ENCODE data around the gene NPEPPS. TPM values are rescaled to one million over a fixed set of nuclear protein-coding genes. Genes with fewer than 3 reads are reported as not detected.
A peak's percentile ranks its signal among the peaks of the same experiment; 100 is the strongest.

Gene NPEPPS
- total RNA-seq, 1 experiment from 2014 or later, result 139 TPM

DNA sequence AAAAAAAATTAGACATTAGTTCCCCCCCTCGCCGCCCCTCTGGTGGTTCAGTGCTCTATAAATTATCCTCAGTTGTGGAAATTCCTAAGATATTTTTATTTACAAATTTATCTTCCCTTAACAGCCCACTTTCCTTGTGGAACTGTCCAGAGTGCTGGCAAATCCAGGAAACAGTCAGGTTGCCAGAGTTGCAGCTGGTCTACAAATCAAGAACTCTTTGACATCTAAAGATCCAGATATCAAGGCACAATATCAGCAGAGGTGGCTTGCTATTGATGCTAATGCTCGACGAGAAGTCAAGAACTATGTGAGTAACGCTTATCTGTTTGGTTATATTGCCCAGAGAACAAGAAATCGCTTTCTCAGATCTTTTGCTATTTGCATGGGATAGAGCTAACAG is 121.7 kb downstream of the NPEPPS start:
- no peak for DNase-seq
- H3K4me3 Mint-ChIP-seq (ENCODE audit: unreplicated experiment), result peak overlapping the region; percentile 87
- H3K27me3 Mint-ChIP-seq (ENCODE audit: insufficient read depth, unreplicated experiment), result no peaks in the 10 kb centered on the region
- no peaks in the 10 kb centered on the region for H3K9me3 Mint-ChIP-seq (ENCODE audit: unreplicated experiment)
- Histone ChIP-seq H3K4me3 (ENCODE audit: low read depth, low read length) (no peak overlapping the region), H3K9me3 (no peaks in the 10 kb centered on the region), H3K27me3 (replicated peaks; ENCODE audit: control insufficient read depth, insufficient read depth, low read length) (no peaks in the 10 kb centered on the region), H3K36me3 (ENCODE audit: control insufficient read depth, insufficient read depth, low read length) (peaks cover 17% of the 10 kb centered on the region), H3K4me1 (peaks cover 29% of the 10 kb centered on the region)
- no TSS peak for BruUV-seq (replicated peaks)
- peaks cover 88% of the 10 kb centered on the region for H3K36me3 Mint-ChIP-seq (ENCODE audit: insufficient read depth, unreplicated experiment)
- peaks cover 38% of the 10 kb centered on the region for H3K4me1 Mint-ChIP-seq (ENCODE audit: low read depth, unreplicated experiment)
- CTCF ChIA-PET, result no interaction called here
- TF ChIP-seq CTCF (IDR thresholded peaks at IDR 0.05; ENCODE audit: insufficient read depth in 1 of 2, low read depth in 1 of 2, low read length in 1 of 2, severe bottlenecking in 1 of 2, unreplicated experiment in 1 of 2), result no peak
- no peak overlapping the region for H3K27ac Mint-ChIP-seq (ENCODE audit: unreplicated experiment)
- intact Hi-C loops (cut with micrococcal nuclease; ENCODE audit: unreplicated experiment), result no loop called here
- POLR2A ChIA-PET, result interaction anchor here (0.6 kb wide), 2 partner anchors 18 to 24 kb away, joined by 3 to 4 read pairs; no protein-coding TSS in a partner anchor

- H3K36me3 ChIP-seq (ENCODE audit: control insufficient read depth, insufficient read depth, low read length), result peaks cover 20% of the 10 kb centered on the region
- no peak for TF ChIP-seq CTCF (IDR thresholded peaks at IDR 0.05; ENCODE audit: insufficient read depth in 1 of 2, low read depth in 1 of 2, low read length in 1 of 2, severe bottlenecking in 1 of 2, unreplicated experiment in 1 of 2)
- peaks cover 27% of the 10 kb centered on the region for H3K4me1 ChIP-seq
- ChIA-PET CTCF (interaction anchor here (0.7 kb wide), 1 partner anchor 88 kb away, joined by 6 read pairs; no protein-coding TSS in a partner anchor), POLR2A (interaction anchor here (0.6 kb wide), 2 partner anchors 18 to 23 kb away, joined by 4 read pairs; no protein-coding TSS in a partner anchor)
- peak in 1 of 2 experiments; percentile 20 for DNase-seq
- intact Hi-C loops (cut with micrococcal nuclease; ENCODE audit: unreplicated experiment), result no loop called here
- Mint-ChIP-seq H3K4me3 (ENCODE audit: unreplicated experiment) (peak overlapping the region; percentile 20), H3K9me3 (ENCODE audit: unreplicated experiment) (no peaks in the 10 kb centered on the region), H3K4me1 (ENCODE audit: low read depth, unreplicated experiment) (peaks cover 38% of the 10 kb centered on the region), H3K27me3 (ENCODE audit: insufficient read depth, unreplicated experiment) (no peaks in the 10 kb centered on the region), H3K36me3 (ENCODE audit: insufficient read depth, unreplicated experiment) (peaks cover 97% of the 10 kb centered on the region), H3K27ac (ENCODE audit: unreplicated experiment) (no peak overlapping the region)
- H3K4me3 ChIP-seq (ENCODE audit: low read depth, low read length), result no peak overlapping the region
- BruUV-seq (replicated peaks), result no TSS peak
- H3K9me3 ChIP-seq, result no peaks in the 10 kb centered on the region
- no peaks in the 10 kb centered on the region for H3K27me3 ChIP-seq (replicated peaks; ENCODE audit: control insufficient read depth, insufficient read depth, low read length)
Measured at GRCh38 chr17:47653442-47653841, 122.5 kb downstream of the NPEPPS start.

GRCh38 chr17:47654991-47655390 is 124.1 kb downstream of the NPEPPS start:
- POLR2A ChIA-PET, result interaction anchor here (0.7 kb wide), 1 partner anchor 19 kb away, joined by 3 read pairs; no protein-coding TSS in a partner anchor

More at GRCh38 chr17:47654991-47655390, 124.1 kb downstream of the NPEPPS start:
- BruUV-seq (replicated peaks), result no TSS peak
- no peaks in the 10 kb centered on the region for H3K9me3 ChIP-seq
- no peak overlapping the region for H3K4me3 ChIP-seq (ENCODE audit: low read depth, low read length)
- peaks cover 23% of the 10 kb centered on the region for H3K4me1 ChIP-seq
- no peaks in the 10 kb centered on the region for H3K27me3 ChIP-seq (replicated peaks; ENCODE audit: control insufficient read depth, insufficient read depth, low read length)
- no peak for TF ChIP-seq CTCF (IDR thresholded peaks at IDR 0.05; ENCODE audit: insufficient read depth in 1 of 2, low read depth in 1 of 2, low read length in 1 of 2, severe bottlenecking in 1 of 2, unreplicated experiment in 1 of 2)
- peak in 1 of 2 experiments; percentile 32 for DNase-seq
- CTCF ChIA-PET, result no interaction called here
- no peak overlapping the region for H3K27ac Mint-ChIP-seq (ENCODE audit: unreplicated experiment)
- H3K4me1 Mint-ChIP-seq (ENCODE audit: low read depth, unreplicated experiment), result peaks cover 38% of the 10 kb centered on the region
- H3K36me3 ChIP-seq (ENCODE audit: control insufficient read depth, insufficient read depth, low read length), result peaks cover 20% of the 10 kb centered on the region
- H3K4me3 Mint-ChIP-seq (ENCODE audit: unreplicated experiment), result peak overlapping the region; percentile 36
- intact Hi-C loops (cut with micrococcal nuclease; ENCODE audit: unreplicated experiment), result no loop called here
- no peaks in the 10 kb centered on the region for H3K9me3 Mint-ChIP-seq (ENCODE audit: unreplicated experiment)
- peaks cover 100% of the 10 kb centered on the region for H3K36me3 Mint-ChIP-seq (ENCODE audit: insufficient read depth, unreplicated experiment)
- H3K27me3 Mint-ChIP-seq (ENCODE audit: insufficient read depth, unreplicated experiment), result no peaks in the 10 kb centered on the region

All from Caco-2 (cell line).